Activated CD8-positive, alpha-beta memory T cell treated with anti-CD3 and anti-CD28 coated beads for 36 hours (primary cell): Measurements from ENCODE around the gene PDE4D. TPM values are rescaled to one million over a fixed set of nuclear protein-coding genes. Genes with fewer than 3 reads are reported as not detected.

Source experiments
- CTCF ChIA-PET: fragments of 350-600 bp; sonication (Branson Sonifier 250); formaldehyde crosslinking; loops from one replicate; lab custom pipeline; 2021; ENCODE audit warnings: antibody characterized with exemption; lab: Charles Lee
- POLR2A ChIA-PET: fragments of 350-600 bp; sonication (Branson Sonifier 250); formaldehyde crosslinking; loops from one replicate; lab custom pipeline; 2021; ENCODE audit warnings: antibody characterized with exemption; lab: Charles Lee
- total RNA-seq, 2 experiments: library from RNA; stranded (reverse); gene quantifications; one replicate each; pipeline ENCODE4 v1.2.3, GENCODE V29; 2021

The PDE4D gene
- total RNA-seq, 2 experiments from 2014 or later: 28.4 to 29.0 TPM

DNA sequence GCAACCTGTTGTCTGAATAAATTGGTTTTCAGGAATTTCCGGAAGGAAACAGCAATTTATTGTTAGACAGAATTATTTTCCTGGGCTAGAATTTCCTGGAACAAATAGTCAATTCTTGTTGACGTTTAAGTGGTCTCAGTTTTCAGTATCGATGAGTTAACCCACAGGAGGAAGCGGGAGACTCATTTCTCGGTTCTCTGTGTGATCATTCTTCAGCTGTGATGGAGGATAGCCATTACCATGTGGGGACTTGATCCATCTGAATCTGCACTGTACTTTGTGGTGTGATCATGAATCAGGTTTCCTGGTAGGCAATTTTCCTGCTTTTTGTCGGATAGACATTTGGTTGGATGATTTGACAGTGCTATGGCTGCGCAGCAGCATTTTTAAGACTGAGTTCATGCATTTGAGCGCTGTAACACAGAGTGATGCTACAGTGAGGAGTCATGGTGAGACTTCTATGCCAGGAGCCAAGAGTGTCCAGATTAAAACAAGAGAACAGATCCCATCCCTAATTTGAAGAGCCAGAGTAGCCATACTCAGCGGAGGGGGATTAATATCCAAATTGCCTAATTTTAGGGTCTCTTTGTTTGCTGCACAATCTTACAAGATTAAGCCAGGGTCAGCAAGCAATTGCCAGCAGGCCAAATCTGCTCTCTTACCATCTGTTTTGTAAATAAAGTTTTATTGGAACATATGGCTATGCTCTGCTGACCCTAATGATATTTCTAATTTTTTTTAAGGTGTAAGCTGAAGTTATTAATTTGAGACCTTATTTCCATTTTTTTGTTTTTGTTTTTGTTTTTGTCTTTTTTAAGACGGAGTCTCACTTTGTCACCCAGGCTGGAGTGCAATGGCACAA lies 954.7 kb downstream of the PDE4D start:
- POLR2A ChIA-PET: no interaction called here
- CTCF ChIA-PET: no interaction called here

DNA sequence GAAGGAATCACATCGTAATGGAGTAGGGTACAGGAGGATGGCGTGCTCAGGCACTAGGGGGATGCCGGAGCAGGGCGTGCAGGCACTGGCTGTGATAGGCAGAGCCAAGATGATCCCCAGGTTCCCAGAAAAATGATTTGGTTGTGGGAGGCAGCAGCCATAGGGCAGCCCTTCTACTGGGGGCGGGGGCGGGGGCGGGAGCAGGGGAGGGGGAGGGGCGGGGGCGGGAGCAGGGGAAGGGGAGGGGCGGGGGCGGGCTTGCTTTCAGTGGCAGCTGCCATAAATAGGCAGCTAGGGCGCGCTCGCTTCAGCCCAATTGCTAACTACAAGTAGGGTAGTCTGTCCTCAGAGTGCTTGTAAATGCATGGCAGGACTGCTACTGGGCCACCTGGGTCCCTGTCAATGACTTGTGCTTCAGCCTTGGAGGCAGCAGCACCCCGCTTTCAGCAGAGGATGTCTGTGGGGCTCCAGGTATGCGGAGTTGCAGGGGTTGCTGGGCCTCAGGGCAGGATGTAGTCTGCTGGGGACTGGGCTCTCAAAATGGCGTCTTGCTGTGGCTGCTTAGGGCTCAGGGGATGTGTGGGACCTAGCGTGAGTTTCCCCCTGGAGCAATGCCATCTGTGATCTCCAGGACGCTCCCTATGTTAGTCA lies 956.4 kb downstream of the PDE4D start:
- CTCF ChIA-PET: no interaction called here

DNA sequence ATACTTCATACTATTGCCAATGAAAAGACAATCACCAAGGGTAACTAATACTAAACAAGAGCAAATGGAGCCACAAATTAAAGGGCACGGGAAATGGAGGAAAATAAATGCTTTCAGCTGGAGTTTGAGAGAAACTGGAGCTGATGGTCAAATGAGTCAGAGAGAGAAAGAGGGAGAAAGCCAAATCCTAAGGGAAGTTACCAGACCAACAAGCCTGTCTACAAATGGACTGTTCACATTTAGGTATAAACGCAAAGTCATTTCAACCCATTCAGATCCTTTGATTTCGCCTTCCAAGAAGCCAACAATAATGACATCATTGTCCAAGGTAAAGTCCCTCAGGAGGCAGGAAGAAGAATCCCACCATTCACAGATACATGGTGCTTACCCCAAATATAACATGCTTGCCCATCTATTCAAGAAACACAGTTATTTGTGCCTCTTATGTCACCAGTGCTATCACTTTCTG lies 958.9 kb downstream of the PDE4D start:
- ChIA-PET POLR2A (no interaction called here), CTCF (no interaction called here)

More for the DNA sequence above, 956.4 kb downstream of the PDE4D start:
- POLR2A ChIA-PET: no interaction called here

DNA sequence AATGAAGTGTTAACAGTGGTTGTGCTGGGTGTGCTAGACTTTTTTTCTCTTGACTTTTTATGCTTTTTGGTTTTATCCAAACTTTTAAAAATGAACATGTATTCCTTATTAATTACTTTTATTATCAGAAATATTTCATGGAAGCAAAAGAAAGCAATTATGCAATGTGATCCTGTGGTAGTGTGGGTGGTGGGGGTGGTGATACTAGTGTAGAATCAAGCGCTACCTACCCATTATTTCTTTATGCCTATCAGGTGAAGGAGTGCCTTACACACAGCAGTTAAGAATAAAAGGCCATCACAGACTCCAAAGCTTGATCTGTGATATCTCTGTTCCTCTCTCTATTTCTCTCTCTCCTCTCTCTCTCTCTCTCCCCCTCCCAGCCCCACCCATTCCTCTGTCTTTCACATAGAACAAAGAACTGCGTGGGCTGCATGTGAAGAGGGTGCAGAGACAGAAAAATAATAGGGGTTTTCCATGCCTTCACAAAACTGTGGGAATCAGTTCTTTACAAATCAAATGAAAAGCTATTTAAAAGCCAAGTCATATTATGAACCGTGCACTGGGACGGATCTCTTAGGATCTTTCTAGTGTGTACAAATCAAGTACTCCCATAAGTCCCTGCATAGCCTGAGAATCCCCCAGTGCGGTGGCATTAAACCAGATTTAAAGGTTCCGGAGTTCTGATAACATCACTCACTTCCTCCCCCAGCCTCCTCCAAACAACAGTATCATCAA lies 959.5 kb downstream of the PDE4D start:
- POLR2A ChIA-PET: no interaction called here
- CTCF ChIA-PET: no interaction called here

DNA sequence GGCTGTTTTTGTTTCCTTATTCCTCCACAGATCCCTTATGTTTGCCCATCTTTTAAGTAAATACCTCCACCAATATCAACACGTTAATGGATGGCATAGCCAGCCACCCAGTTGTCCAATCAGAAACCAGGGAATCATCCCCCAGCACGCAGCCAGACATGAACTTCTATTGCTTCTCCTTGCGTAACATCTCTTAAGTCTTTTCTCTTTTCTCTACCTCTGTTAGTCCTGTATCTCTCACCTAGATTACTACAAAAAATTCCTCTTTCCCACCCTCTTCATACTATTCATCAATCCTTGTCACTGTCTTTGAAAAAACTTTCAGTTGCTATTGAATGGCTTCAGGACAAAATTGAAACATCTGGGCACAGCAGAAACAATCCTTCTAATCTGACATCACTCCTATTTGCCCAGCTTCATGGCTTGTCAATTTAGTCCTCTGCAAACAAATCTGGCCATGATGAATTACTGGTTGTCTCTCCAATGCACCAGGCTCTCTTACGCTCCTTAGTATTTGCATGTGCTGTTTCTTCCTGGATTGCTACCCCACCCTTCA lies 961.4 kb downstream of the PDE4D start:
- ChIA-PET CTCF (no interaction called here), POLR2A (no interaction called here)

DNA sequence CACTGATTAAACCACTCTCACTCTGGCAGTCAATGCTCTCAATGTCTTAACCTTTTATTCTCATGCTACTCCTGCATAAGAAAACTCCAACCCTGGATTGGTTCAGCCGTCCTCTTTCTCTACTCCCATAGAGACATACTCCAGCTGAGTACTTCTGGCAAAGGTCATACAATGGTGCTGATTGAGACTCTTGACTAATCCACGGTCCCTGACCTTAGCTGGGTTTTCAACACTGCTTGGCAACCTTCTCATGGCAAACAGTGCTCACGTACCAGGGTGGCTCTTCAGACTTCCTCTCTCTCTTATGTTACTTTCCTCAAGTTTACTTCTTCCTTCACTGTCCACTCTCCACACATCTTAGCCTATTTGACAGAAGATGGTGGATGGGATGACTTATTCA lies 963.0 kb downstream of the PDE4D start:
- POLR2A ChIA-PET: no interaction called here
- CTCF ChIA-PET: no interaction called here

DNA sequence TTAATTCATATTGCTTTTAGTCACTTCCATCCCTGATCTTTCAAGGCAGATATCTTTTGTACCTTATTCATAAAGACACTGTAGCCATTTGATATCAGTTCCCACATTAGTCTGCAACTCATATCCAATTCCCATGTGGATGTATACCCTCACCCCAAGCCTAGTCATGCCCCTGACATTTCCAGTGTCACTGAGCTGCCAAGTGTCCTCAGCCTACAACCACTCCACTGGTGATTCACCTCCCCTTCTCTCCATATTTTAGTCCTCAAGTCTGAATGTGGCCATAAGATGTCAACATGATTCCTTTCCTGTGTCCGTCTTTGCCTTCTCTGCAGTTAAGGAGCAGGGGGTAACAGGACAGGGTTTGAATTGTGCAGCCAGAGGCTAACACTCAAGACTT lies 963.8 kb downstream of the PDE4D start:
- CTCF ChIA-PET: no interaction called here
- POLR2A ChIA-PET: no interaction called here

DNA sequence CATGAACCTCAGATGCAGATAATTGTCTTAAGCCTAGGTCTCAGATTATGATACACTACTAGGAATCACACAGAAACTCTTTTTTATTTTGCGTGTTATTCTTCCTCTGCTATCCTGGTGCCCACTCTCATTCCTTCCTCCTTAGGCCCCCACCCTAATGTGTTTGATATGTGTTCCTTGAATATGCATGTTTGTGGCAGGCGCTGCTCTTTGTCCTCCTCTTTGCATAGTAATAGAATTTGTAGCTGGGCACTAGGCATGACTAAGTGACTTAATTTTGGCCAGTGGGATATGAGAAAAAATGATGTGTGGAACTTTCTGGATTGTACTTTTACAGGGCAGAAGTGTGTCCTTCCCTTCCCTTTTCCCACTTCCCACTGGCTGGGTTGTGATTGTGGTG lies 965.6 kb downstream of the PDE4D start:
- CTCF ChIA-PET: no interaction called here
- POLR2A ChIA-PET: no interaction called here

DNA sequence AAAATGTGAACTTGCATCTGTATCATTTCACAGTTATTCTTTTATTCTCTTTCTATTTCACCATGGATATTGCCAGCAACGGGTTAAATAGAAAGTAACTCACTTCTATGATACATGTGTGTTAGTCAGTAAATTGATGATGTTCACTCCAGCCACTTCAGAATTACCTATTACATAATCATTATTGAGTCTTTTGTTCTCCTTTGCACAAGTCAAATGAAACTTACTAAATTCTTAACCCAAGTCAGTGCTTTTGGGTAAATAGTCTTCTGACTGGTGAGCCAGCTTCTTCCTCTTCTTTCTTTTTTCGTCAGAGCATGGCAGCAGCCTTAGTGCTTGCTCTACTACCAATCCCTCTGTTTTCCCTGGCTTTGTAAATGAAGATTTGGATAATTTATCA lies 966.3 kb downstream of the PDE4D start:
- POLR2A ChIA-PET: no interaction called here
- CTCF ChIA-PET: no interaction called here

DNA sequence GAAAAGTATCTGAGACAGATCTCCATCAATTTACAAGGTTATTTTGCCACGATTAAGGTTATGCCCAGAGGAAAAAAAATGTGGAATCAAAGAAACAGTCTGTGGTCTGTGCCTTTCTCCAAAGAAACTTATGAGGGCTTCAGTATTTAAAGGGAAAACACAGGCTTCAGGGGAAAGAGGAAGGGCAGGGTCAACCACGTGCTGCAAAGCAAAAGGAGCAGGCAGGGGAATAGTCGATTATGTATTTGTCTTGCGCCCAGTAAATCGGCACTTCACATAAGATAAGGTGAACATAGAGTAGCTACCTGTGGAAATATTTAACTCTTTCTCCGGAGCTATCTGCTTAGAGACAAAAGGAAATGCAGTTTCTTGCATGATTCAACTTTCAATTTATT lies 967.0 kb downstream of the PDE4D start:
- ChIA-PET CTCF (no interaction called here), POLR2A (no interaction called here)

DNA sequence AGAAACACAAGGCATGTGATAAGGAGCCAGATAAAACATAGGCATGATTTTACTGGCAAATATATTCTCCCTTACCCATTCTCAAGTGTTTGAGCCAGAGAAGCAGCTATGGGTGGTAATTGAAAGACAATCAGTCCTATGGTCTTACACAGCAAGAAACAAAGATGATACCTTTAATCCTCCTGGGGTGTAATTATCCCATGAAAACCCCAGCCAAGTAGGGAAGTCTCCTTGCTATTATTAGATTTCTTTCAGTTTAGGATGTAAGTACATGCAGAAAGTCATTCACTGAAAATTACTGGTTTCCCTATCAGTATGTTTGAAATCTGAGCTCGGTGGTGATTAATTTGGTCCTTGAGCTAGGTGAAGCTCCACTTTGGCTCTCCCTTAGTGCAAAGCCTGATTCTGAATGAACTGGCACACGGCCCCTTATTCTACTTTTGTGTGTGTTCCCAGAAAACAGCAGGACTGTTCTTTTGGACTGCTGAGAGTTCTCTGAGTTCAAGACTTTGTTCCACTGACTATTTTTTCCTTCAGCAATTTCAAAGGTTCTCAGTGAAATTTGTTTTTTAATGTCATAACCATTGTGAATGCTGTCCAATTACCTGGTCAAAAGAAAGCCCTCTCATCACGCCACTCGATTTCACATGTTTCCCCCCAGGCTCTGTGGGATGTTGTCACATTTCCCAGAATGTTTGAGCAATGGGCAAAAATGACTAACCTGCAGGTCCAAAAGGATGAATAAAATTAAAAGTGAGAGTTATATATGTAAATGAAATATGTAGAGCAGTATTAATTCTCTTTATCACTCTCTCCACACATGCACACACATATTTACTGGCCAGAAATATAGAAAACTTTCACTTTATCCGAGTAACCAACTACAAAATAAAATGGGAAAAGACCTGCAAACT lies 967.6 kb downstream of the PDE4D start:
- ChIA-PET CTCF (interaction anchor here (0.7 kb wide), 1 partner anchor 39 kb away, joined by 3 read pairs; no protein-coding TSS in a partner anchor), POLR2A (no interaction called here)

DNA sequence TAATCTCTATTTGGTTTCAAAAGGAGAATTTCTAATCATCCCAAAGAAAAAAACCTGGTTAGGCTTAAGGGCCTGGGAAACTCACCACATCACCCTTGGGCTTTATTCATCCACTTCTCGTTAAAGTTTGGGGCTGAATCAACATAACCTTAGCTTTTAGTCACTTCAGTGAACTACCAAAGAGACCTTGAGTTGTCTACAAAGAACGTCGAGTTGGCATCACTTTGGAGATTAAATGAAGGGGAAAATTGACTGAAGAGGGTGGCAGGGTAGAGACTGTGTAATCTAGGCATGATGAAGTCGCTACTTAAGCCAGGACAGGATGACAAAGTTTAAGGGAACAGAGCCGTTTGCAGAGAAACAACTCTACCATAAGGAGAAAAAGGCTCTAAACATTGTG lies 969.2 kb downstream of the PDE4D start:
- ChIA-PET POLR2A (no interaction called here), CTCF (no interaction called here)

DNA sequence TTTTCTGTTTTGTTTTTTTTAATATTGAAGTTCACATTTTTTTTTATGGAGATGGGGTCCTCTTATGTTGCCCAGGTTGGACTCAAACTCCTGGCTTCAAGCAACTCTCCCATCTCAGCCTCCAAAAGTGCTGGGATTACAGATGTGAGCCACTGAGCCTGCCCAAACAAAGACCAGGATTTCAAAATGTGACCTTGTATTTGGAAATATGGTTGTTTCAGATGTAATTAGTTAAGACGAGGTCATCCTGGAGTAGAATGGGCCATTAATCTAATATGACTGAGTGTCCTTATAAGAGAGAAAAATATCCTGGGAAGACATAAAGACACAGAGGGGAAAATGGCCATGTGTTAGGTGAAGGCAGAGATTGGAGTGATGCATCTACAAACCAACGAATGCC lies 970.2 kb downstream of the PDE4D start:
- POLR2A ChIA-PET: no interaction called here
- CTCF ChIA-PET: no interaction called here

DNA sequence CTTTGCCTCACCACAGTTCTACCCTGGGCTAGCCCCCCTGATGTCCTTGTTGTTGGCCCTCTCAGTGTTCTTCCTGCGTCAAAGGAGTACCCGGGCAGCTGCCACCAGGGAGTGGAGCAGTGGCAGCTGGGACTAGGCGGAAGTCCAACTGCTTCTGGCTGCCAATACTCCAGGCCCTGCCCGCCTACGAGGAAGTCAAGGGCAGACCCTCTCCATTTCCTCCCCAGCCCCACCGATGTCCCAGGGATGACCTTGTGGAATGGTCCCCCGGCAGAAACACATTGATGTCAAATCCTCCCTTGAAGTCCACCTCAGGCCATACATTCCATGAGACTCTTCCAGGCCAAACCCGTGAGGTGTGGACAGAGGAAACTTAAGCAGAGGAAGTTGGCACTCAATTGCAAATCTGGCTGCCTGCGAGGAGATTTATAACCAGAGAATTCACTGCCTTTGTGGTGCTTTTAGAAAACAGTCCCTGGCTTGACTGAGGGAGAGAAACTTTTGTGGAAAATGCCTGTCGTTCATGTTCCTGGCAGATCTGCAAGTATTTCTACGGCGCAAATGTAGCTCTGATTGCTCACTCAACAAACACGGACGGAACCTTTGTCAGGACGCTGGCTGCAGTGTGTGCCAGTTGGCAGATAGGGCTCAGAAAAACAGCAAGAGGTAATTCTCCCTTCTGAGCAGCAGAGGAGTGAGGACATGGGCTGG lies 970.9 kb downstream of the PDE4D start:
- ChIA-PET CTCF (no interaction called here), POLR2A (no interaction called here)

DNA sequence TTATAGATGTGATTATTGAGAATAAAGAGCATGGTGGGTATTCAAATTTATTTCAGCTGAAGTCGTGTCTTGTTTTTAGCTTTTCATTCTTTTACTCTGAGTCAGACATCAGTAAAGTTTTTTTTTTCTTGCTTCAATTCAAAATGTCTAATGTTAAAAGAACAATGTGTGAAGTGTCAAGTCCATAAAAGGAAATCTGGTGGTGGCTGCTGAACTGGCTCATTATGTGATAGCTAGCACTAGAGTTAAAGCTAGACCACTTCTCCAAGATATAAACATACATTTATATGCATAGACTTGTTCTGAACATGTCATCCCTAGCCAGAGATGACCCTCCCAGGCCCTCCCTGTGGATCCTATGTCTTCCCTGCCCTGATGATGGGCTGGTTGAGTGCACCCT lies 972.4 kb downstream of the PDE4D start:
- POLR2A ChIA-PET: no interaction called here
- CTCF ChIA-PET: no interaction called here

DNA sequence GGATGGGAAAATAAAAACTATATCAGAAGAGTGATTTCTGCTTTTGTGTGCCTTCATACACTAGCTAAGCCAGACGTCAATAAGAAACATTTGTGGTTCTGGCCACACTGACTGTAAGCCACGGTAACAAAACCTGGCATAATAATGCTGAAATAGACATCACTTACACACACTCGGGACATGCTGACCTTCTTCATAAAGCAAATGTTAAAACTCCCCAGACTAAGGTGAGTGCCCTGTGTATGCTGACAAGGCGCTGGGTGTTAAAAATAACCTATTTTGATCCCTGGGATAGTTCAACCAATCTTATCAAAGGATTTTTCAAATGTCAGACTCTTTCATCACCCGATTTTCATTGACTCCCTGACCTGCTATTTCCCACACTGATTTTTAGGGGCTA lies 973.7 kb downstream of the PDE4D start:
- POLR2A ChIA-PET: no interaction called here
- CTCF ChIA-PET: no interaction called here
